ENCODE results near the gene NRG3. TPM values are rescaled to one million over a fixed set of nuclear protein-coding genes. Genes with fewer than 3 reads are reported as not detected.

Gene NRG3
- total RNA-seq, 1 donor from 2014 or later, result 32.2 TPM

DNA sequence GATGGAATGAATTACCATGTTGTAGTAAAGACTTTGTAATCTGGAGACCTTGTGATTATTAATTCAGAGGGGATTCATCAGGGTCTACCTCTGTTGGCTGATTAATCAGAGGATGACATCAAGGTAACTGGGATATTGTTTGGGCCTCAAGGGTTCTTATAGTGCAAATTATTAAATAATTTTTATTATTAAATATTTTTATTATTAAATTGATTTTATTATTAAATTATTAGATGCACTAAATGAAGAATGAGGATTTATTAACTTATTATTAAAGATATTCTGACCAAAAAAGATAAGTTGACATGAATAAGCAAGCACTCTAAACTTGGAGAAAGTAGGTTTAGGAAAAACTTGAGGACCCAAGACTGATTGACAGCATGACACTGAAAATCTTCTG lies 661.7 kb downstream of the NRG3 start:
- H3K27me3 Mint-ChIP-seq, result no peaks in the 10 kb centered on the region
- H3K4me3 Mint-ChIP-seq (ENCODE audit: low read depth), result no peak overlapping the region
- DNase-seq (ENCODE audit: low spot score, unreplicated experiment), result no peak
- TF ChIP-seq, protein P1, sequence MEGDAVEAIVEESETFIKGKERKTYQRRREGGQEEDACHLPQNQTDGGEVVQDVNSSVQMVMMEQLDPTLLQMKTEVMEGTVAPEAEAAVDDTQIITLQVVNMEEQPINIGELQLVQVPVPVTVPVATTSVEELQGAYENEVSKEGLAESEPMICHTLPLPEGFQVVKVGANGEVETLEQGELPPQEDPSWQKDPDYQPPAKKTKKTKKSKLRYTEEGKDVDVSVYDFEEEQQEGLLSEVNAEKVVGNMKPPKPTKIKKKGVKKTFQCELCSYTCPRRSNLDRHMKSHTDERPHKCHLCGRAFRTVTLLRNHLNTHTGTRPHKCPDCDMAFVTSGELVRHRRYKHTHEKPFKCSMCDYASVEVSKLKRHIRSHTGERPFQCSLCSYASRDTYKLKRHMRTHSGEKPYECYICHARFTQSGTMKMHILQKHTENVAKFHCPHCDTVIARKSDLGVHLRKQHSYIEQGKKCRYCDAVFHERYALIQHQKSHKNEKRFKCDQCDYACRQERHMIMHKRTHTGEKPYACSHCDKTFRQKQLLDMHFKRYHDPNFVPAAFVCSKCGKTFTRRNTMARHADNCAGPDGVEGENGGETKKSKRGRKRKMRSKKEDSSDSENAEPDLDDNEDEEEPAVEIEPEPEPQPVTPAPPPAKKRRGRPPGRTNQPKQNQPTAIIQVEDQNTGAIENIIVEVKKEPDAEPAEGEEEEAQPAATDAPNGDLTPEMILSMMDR (IDR thresholded peaks at IDR 0.05; ENCODE audit: unreplicated experiment), result no peak
- H3K27ac Mint-ChIP-seq, result no peak overlapping the region
- H3K9me3 Mint-ChIP-seq (ENCODE audit: low read depth), result no peaks in the 10 kb centered on the region
- H3K36me3 Mint-ChIP-seq (ENCODE audit: insufficient read depth), result no peaks in the 10 kb centered on the region
- peaks cover 2% of the 10 kb centered on the region for H3K4me1 Mint-ChIP-seq (ENCODE audit: low read depth)

DNA sequence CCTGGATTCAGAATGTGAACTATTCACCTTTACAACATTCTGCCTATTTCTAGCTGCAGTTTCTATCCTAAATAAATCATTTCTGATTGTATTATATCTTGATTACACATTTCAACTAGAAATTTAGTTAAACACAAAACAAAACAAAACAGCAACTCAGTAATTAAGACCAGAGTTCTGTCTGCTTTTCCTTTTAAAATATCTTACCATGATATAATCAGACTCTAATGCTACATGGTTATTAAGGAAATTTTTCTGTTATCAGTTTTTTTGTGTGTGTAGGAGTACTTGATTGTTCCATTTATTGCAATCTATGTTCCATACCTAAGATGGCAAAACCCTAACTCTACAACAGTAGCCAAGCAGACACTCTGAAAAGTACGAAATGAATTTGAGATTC lies 663.3 kb downstream of the NRG3 start:
- Mint-ChIP-seq H3K27me3 (no peaks in the 10 kb centered on the region), H3K9me3 (ENCODE audit: low read depth) (no peaks in the 10 kb centered on the region), H3K4me1 (ENCODE audit: low read depth) (peaks cover 2% of the 10 kb centered on the region), H3K4me3 (ENCODE audit: low read depth) (no peak overlapping the region), H3K27ac (no peak overlapping the region), H3K36me3 (ENCODE audit: insufficient read depth) (no peaks in the 10 kb centered on the region)
- TF ChIP-seq, protein P1 (IDR thresholded peaks at IDR 0.05; ENCODE audit: unreplicated experiment), result no peak
- DNase-seq (ENCODE audit: low spot score, unreplicated experiment), result no peak

DNA sequence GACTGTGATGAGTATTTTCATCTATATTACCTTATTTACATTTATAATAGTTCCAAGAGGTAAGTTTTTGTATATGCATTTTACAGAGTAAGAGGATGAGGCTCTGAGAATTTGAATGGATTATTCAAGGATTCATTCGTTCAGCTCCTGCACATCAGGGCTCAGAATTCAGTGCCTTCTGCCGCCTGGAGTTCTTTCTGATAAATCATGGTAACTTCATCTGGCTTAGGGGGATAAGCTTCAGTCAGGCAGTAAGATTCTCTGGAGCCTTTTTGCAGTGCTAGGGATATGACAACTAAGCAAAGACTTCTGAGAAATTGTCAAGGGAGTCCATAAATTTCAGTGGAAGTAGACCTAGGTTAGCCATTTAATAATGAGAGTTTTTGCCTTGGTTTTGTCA lies 668.6 kb downstream of the NRG3 start:
- Mint-ChIP-seq H3K4me1 (ENCODE audit: low read depth) (no peaks in the 10 kb centered on the region), H3K4me3 (ENCODE audit: low read depth) (no peak overlapping the region), H3K9me3 (ENCODE audit: low read depth) (peaks cover 4% of the 10 kb centered on the region), H3K27ac (no peak overlapping the region), H3K36me3 (ENCODE audit: insufficient read depth) (no peaks in the 10 kb centered on the region), H3K27me3 (no peaks in the 10 kb centered on the region)
- DNase-seq (ENCODE audit: low spot score, unreplicated experiment), result no peak
- TF ChIP-seq, protein P1 (IDR thresholded peaks at IDR 0.05; ENCODE audit: unreplicated experiment), result no peak

DNA sequence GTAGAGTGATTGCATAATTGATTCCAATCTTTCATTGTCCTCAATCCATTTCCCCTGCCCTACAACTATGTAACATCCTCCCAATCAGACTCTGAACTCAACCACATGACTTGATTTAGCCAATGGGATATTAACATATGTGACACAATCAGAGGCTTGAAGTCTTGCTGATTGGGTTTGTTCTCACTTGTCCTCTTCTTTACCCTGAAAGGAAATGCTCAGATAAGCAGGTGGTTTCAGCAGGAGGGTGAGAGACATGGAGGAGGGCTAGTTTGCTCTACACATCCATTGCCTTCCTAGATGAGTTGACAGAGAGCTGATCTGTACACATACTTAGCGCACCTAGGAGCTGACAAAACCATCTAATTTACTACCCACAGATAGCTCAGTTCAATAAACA lies 669.4 kb downstream of the NRG3 start:
- H3K4me3 Mint-ChIP-seq (ENCODE audit: low read depth), result no peak overlapping the region
- DNase-seq (ENCODE audit: low spot score, unreplicated experiment), result no peak
- H3K36me3 Mint-ChIP-seq (ENCODE audit: insufficient read depth), result no peaks in the 10 kb centered on the region
- peaks cover 4% of the 10 kb centered on the region for H3K9me3 Mint-ChIP-seq (ENCODE audit: low read depth)
- no peaks in the 10 kb centered on the region for H3K4me1 Mint-ChIP-seq (ENCODE audit: low read depth)
- TF ChIP-seq, protein P1 (IDR thresholded peaks at IDR 0.05; ENCODE audit: unreplicated experiment), result no peak
- no peak overlapping the region for H3K27ac Mint-ChIP-seq
- H3K27me3 Mint-ChIP-seq, result no peaks in the 10 kb centered on the region

DNA sequence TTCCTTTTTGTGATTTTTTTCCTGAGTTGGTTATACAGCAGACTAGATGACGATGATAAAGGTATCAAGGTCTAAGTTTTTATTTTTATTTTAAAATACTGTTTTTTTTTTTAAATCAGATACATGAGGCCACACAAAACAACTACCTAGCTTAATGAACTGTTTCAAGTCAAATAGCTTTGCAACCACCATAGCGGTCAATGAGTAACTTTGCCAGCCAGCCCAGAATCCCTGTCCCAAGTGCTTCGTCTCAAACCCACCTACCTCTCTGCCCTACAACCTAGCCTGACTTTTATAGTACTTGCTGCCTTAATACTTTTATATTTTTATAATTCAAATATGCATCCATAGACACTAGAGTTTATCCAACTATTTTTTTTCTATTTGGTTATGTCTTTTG lies 676.5 kb downstream of the NRG3 start:
- no peaks in the 10 kb centered on the region for H3K4me1 Mint-ChIP-seq (ENCODE audit: low read depth)

More for the DNA sequence above, 676.5 kb downstream of the NRG3 start:
- Mint-ChIP-seq H3K4me3 (ENCODE audit: low read depth) (no peak overlapping the region), H3K27ac (no peak overlapping the region), H3K27me3 (no peaks in the 10 kb centered on the region), H3K9me3 (ENCODE audit: low read depth) (no peaks in the 10 kb centered on the region), H3K36me3 (ENCODE audit: insufficient read depth) (no peaks in the 10 kb centered on the region)
- no peak for DNase-seq (ENCODE audit: low spot score, unreplicated experiment)
- TF ChIP-seq, protein P1 (IDR thresholded peaks at IDR 0.05; ENCODE audit: unreplicated experiment), result no peak
